ENCODE data around the gene PTTG1IP.

The PTTG1IP gene

GRCh38 chr21:44910229-44911067, 37.0 kb upstream of the PTTG1IP start:
- DNase-seq, result no peak

GRCh38 chr21:44909719-44910118, 36.2 kb upstream of the PTTG1IP start:
- no peak for DNase-seq

DNA sequence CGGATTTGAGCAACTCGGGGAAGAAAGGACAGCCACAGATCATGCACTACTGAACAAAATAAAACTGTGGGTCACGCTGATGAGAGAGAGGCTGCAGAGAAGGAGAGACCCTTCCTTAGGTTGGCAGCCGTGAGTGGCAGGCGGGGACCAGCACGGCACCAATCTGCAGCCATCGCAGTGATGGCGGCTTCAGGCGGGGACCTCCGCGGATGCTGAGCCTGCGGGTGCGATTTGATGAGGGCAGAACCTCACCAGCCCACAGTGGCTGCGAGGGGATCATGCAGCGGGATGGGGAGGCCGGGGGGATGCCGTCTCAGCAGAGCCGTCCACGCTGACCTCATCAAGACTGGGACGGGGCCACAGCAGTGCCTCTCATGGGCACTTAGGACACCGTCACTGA, 35.4 kb upstream of the PTTG1IP start:
- no peak for DNase-seq

DNA sequence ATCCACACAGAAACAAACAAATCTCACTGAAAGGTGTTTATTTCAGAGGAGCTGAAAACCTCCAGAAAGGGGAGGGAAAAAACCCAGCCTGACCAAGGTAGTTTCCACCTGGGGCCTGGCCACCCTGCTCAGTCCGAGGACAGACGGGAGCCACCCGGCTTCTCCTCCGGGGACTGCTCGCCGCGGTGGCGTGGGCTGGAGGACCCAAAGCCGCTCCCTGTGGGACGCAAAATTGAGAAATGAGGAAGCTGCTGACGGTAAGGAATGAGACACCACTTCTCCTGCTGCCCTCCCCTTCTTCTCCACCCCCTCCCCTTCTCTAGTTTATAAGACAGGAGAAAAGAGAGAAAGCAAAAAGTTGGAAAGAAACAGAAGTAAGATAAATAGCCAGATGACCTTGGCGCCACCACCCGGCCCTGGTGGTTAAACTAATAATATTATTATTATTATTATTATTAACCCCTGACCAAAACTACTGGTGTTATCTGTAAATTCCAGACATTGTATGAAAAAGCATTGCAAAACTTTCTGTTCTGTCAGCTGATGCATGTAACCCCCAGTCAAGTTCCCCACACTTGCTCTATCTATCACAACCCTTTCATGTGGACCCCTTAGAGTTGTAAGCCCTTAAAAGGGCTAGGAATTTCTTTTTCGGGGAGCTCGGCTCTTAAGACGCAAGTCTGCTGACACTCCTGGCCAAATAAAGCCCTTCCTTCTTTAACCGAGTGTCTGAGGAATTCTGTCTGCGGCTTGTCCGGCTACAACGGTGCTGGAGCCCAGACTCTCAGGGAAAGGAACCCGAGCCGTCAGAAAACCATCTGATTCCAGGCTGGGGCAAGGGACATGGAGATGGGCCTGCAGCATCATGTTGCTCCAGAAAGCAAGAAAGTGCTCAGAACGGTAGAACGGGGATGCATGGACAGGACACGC, 34.7 kb upstream of the PTTG1IP start:
- no peak for DNase-seq

- DNase-seq, result no peak
These were observed 33.9 kb upstream of the PTTG1IP start for GRCh38 chr21:44907225-44907965.

GRCh38 chr21:44905728-44906090, 32.2 kb upstream of the PTTG1IP start:
- no peak for DNase-seq

DNA sequence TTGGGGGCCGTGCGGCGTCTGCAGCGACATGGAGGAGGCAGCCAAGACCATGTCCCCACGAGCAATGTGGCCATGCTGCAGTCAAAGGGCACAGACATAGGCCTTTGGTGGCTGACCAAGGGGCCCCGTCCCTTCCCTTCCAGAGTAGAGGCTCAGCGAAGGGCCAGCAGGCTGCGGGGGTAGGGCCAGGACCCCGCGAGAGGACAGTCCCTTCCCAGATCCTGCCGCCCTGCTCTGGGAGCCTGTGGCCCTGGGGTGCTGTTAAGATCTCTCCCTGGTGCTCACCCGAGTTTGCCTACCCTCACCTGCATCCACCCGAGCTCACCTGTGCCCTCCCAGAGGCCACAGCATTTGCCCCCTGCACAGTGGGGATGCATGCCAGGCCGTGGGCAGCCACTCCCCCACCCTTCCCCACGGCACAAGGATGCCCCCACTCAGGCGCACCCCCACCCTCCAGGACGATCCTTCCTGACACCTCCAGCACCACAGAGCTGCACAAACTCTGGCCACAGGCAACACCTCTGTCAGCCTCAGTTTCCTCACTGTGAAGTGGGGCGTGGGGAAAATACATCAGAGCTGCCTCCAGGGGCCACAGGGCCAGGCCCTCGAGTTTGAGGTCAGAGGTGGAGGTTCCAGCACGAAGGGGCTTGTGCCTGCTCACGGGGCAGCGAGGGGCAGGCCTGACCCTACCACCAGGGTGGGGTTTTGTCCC, 31.7 kb upstream of the PTTG1IP start:
- DNase-seq, result no peak

GRCh38 chr21:44904141-44904923, 30.8 kb upstream of the PTTG1IP start:
- DNase-seq, result no peak

GRCh38 chr21:44903689-44904088, 30.2 kb upstream of the PTTG1IP start:
- DNase-seq, result no peak

GRCh38 chr21:44903050-44903685, 29.7 kb upstream of the PTTG1IP start:
- DNase-seq, result no peak

DNA sequence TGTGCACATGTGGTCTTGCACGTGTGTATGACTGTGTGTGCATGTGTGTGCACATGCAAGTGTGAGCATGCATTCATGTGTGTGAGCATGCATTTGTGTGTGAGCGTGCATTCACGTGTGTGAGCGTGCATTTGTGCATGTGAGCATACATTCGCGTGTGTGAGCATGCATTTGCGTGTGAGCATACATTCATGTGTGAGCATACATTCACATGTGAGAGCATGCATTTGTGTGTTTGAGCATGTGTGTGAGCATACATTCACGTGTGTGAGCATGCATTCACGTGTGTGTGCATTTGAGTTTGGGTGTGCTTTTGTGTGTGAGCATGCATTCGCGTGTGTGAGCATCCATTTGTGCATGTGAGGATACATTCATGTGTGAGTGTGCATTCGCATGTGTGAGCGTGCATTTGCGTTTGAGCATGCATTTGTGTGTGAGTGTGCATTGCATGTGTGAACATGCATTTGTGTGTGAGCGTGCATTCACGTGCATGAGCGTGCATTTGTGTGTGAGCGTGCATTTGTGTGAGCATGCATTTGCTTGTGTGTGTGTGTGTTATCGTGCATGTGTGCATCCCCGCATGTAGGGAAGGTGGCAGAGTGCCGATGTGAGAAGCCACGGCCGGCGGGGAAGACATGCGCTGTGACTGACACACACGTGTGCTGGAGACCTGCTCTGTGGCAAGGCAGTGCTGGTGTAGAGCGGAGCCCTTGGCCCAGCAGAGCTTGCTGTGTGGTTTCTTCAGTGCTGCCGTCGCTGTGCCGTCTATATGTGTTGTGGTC, 29.0 kb upstream of the PTTG1IP start:
- no peak for DNase-seq

DNA sequence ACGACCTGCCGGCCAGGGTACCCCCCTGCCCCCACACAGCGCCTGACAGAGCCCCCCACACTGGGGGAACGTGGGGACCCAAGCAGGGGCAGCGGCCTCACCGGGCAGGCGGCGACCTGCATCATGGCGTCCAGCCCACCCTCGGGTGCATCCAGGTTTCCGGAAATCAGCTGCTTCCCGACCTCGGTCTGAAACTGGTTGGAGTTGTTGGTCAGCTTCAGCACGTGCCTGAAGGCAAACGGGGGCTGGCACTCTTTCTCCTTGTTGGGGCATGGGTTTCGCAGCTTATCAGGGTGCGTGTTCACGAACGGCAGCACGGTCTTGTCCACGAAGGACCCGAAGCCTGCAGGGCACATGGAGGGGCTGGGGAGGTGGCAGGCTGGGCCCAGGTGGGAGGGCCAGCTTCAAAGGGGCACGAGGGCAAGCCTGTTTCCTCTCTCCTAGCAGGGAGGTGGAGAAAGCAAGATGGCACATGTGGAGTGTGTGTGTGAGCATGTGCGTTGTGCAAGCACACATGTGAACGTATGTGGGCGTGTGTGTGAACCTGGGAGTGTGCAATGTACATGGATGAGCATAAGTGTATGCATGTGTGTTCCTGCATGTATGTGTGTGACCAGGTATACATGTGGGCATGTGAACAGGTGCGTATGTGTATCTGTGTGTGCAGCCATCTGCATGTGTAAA, 28.0 kb upstream of the PTTG1IP start:
- no peak for DNase-seq

DNA sequence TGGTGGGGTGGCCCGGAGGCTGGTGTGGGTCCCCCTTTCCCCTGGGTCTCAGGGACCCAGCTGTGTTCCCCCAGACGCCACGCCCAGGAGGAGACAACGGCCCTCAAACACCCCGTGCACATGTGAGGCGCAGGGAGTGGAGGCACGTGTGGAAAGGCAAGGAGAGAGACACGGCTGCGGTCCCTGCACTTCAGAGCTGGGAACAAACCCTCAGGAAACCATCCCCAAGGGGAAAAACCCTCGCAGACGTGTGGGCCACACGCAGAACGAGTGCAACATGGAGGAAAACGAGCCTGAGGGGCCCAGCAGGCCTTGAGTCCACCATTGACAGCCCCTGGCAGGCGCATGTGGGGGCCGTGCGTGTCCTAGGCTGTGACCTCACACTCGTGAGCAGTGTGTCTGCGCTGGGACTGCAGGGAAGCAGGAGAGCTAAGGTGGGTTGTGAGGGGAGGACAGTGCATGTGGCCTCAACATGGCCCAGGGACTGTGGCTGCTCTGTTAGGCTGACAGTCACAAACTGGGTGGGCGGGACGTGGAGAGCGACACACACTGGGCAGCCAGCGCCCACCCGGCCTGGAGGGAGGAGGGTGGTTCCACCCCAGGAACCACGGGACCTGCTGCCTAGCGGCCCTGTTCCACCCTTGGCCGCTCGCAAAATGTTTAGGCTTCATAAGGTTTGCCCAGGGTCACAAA, 27.2 kb upstream of the PTTG1IP start:
- DNase-seq, result no peak

DNA sequence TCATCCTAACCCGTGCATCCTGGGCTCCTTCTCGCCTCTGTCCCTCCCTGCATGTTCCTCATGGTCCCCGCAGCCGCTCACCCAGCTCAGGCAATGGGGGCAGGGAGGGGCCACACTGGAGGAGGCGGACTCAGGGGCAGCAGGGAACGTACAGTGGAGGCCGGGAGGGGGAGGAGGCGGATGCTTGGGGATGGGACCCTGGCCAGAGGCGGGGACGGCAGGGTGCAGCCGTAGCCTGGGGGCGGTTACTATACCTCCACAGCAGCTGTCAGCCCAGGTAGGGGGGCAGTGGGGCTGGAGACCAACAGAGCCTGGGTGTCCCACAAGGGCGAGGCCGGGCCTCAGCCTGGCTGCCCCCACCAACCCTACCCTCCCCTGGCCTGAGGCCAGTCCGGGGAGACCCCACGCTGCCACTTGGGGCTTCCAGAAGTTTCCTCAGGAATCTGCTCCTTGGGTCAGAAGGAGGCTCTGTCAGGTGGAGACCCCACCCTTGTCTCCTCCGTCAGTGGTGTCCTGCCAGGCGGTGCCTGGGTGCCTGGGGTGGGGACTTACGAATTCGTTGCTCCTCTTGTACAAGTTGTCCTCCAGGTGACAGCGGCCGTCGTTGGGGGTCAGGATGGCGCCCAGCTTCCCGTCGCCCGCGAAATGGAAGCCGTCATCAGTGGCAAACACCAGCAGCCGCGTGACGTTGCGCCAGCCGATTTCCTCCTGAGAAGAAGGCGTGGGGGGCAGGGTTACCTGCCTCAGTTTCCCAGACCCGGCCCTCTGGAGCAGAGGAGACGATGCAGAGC, 26.5 kb upstream of the PTTG1IP start:
- no peak for DNase-seq

DNA sequence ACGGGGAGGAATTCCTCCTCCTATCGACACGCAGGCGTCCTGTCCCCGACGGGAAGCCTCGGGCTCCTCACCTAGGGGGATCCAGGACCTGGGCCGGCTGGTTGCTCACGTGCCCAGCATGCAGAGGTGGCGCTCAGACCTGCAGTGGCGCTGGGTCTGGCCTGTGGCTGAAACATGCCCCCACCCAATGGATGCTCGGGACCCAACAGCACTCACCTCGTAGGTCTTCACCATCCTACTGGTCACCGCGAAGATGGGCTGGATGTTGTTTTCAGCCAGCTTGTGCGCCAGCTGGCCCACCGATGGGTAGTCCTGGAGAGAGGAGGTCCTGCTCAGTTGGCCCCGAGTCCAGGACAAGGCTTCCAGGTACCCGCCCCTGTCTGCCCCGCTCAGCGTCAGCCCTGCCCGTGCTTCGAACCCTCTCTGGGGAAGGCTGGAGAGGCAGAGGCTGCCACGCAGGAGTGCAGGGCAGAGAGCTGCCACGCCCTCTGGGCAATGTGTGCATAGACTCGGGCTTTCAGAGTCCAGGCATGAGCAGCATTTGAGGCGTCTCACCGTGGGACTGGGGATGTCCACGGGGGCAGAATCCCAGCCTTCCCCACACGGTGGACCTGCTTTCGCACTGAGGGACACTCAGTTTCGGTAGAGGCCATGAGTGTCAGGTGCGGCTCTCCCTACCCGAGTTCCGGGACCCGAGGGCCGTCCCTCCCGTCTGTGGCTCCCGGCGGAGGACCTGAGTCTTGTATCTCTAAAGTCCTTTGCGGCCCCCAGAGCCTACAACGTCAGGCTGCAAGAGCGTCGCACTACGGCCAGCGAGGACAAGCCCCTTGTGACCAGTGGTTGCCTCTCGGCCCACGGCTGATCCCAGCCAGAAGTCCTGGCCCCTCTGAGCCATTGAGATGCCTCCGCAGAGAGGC, 25.6 kb upstream of the PTTG1IP start:
- no peak for DNase-seq

GRCh38 chr21:44898011-44898488, 24.6 kb upstream of the PTTG1IP start:
- no peak for DNase-seq

Data from hypothalamus (tissue), 51 donors.